Loucy (cell line): ENCODE results near the gene ANTXR2.

Experiments used
- H2AFZ ChIP-seq: fragments of 200-600 bp; sonication (generic); 2 replicates; pipeline ENCODE4 v1.6.0; 2016; ENCODE audit warnings: antibody characterized with exemption, mild to moderate bottlenecking, low read length, moderate library complexity
- H3F3A ChIP-seq: fragments of 200-600 bp; 2 replicates; pipeline ENCODE4 v1.6.0; 2016; ENCODE audit warnings: antibody characterized with exemption, low read depth, mild to moderate bottlenecking
- H3K27me3 ChIP-seq: fragments of 200-600 bp; sonication (generic); 2 replicates; pipeline ENCODE4 v1.6.1; 2014; ENCODE audit warnings: low read length, mild to moderate bottlenecking; ENCODE audit not compliant: insufficient read depth, poor library complexity, severe bottlenecking
- H3K36me3 ChIP-seq: fragments of 200-600 bp; sonication (generic); 2 replicates; pipeline ENCODE4 v1.6.1; 2016; ENCODE audit warnings: low read length; ENCODE audit not compliant: insufficient read depth
- H3K4me1 ChIP-seq: fragments of 200-600 bp; sonication (generic); 2 replicates; pipeline ENCODE4 v1.5.1; 2014; ENCODE audit warnings: low read length, mild to moderate bottlenecking; ENCODE audit not compliant: insufficient read depth, poor library complexity, severe bottlenecking
- H3K4me2 ChIP-seq: fragments of 200-600 bp; sonication (generic); 2 replicates; pipeline ENCODE4 v1.6.0; 2014; ENCODE audit warnings: antibody characterized with exemption, low read length, low read depth, mild to moderate bottlenecking; ENCODE audit not compliant: poor library complexity, severe bottlenecking
- H3K4me3 ChIP-seq: fragments of 200-600 bp; sonication (generic); 2 replicates; pipeline ENCODE4 v1.5.1; 2014; ENCODE audit warnings: low read length, mild to moderate bottlenecking, mixed read lengths; ENCODE audit not compliant: poor library complexity, severe bottlenecking
- H3K79me2 ChIP-seq: fragments of 200-600 bp; sonication (generic); 2 replicates; pipeline ENCODE4 v1.6.1; 2014; ENCODE audit warnings: low read length; ENCODE audit not compliant: insufficient read depth
- H3K9ac ChIP-seq: fragments of 200-600 bp; sonication (generic); 2 replicates; pipeline ENCODE4 v1.6.0; 2014; ENCODE audit warnings: mild to moderate bottlenecking, low read depth, low read length, moderate library complexity; ENCODE audit not compliant: poor library complexity, severe bottlenecking
- H3K9me2 ChIP-seq: fragments of 200-600 bp; sonication (generic); replicated peaks from 2 replicates; pipeline ENCODE4 v1.6.1; 2016; ENCODE audit warnings: low read depth, low read length, mixed read lengths
- H3K9me3 ChIP-seq: fragments of 200-600 bp; sonication (generic); 2 replicates; pipeline ENCODE4 v1.6.1; 2014; ENCODE audit warnings: mild to moderate bottlenecking, antibody characterized with exemption, low read length, low read depth; ENCODE audit not compliant: insufficient read depth
- H4K20me1 ChIP-seq: fragments of 200-600 bp; sonication (generic); 2 replicates; pipeline ENCODE4 v1.6.0; 2014; ENCODE audit warnings: antibody characterized with exemption, low read length, mild to moderate bottlenecking; ENCODE audit not compliant: insufficient read depth, poor library complexity, severe bottlenecking
- CTCF ChIP-seq: fragments of 200-600 bp; sonication (generic); conservative IDR thresholded peaks from 2 replicates; pipeline ENCODE4 v1.5.1; 2014; ENCODE audit warnings: mild to moderate bottlenecking, antibody characterized with exemption, low read length
- EZH2phosphoT487 ChIP-seq: fragments of 200-600 bp; IDR thresholded peaks from 2 replicates; pipeline ENCODE4 v1.6.1; 2018; ENCODE audit warnings: antibody characterized with exemption, mild to moderate bottlenecking, moderate library complexity, borderline replicate concordance

The ANTXR2 gene

GRCh38 chr4:79934660-79935059 is 138.4 kb downstream of the ANTXR2 start:
- peaks cover 8% of the 10 kb centered on the region for H3K4me1 ChIP-seq

GRCh38 chr4:79927931-79928330 is 145.1 kb downstream of the ANTXR2 start:
- no peaks in the 10 kb centered on the region for H4K20me1 ChIP-seq
- no peak overlapping the region for H3K4me3 ChIP-seq
- no peak overlapping the region for H2AFZ ChIP-seq
- no peaks in the 10 kb centered on the region for H3K27me3 ChIP-seq
- H3K4me2 ChIP-seq: no peak overlapping the region
- no peaks in the 10 kb centered on the region for H3K9me2 ChIP-seq
- H3K9me3 ChIP-seq: no peaks in the 10 kb centered on the region
- TF ChIP-seq EZH2phosphoT487: no peak
- TF ChIP-seq CTCF: no peak
- peaks cover 10% of the 10 kb centered on the region; the same call in 1 of the 2 replicates for H3K36me3 ChIP-seq
- no peaks in the 10 kb centered on the region for H3F3A ChIP-seq
- no peak overlapping the region for H3K9ac ChIP-seq
- H3K79me2 ChIP-seq: no peaks in the 10 kb centered on the region
- H3K4me1 ChIP-seq: peaks cover 17% of the 10 kb centered on the region

More at GRCh38 chr4:79934660-79935059, 138.4 kb downstream of the ANTXR2 start:
- H3K36me3 ChIP-seq: peaks cover 6% of the 10 kb centered on the region; the same call in 1 of the 2 replicates
- no peaks in the 10 kb centered on the region for H3K27me3 ChIP-seq
- no peaks in the 10 kb centered on the region for H3K9me3 ChIP-seq
- no peak overlapping the region for H2AFZ ChIP-seq
- no peak overlapping the region for H3K4me2 ChIP-seq
- H3K79me2 ChIP-seq: peaks cover 9% of the 10 kb centered on the region; the same call in 1 of the 2 replicates
- no peaks in the 10 kb centered on the region for H3K9me2 ChIP-seq
- H4K20me1 ChIP-seq: no peaks in the 10 kb centered on the region
- no peak overlapping the region for H3K4me3 ChIP-seq
- H3K9ac ChIP-seq: no peak overlapping the region
- TF ChIP-seq EZH2phosphoT487: no peak
- no peak for TF ChIP-seq CTCF
- no peaks in the 10 kb centered on the region for H3F3A ChIP-seq

- H3F3A ChIP-seq: no peaks in the 10 kb centered on the region
- H4K20me1 ChIP-seq: no peaks in the 10 kb centered on the region
- peaks cover 9% of the 10 kb centered on the region for H3K4me1 ChIP-seq
- no peak overlapping the region for H3K4me3 ChIP-seq
- H2AFZ ChIP-seq: no peak overlapping the region
- H3K9ac ChIP-seq: no peak overlapping the region
- TF ChIP-seq EZH2phosphoT487: no peak
- TF ChIP-seq CTCF: no peak
- H3K36me3 ChIP-seq: peaks cover 7% of the 10 kb centered on the region; the same call in 1 of the 2 replicates
- H3K9me3 ChIP-seq: no peaks in the 10 kb centered on the region
- H3K79me2 ChIP-seq: no peaks in the 10 kb centered on the region
- no peak overlapping the region for H3K4me2 ChIP-seq
- no peaks in the 10 kb centered on the region for H3K9me2 ChIP-seq
- no peaks in the 10 kb centered on the region for H3K27me3 ChIP-seq
Observed at GRCh38 chr4:79923281-79923680, 149.7 kb downstream of the ANTXR2 start.
